RWPE1 (cell line): ENCODE results near the gene ROR1.

Experiments used
- CTCF ChIA-PET: fragments of 350-600 bp; sonication (Branson Sonifier 250); formaldehyde crosslinking; extraction: SDS; loops from one replicate; lab custom pipeline; 2021; lab: Yijun Ruan, JAX
- POLR2A ChIA-PET: fragments of 400-600 bp; formaldehyde crosslinking; extraction: SDS; loops from one replicate; lab custom pipeline; 2020; ENCODE audit warnings: antibody characterized with exemption; ENCODE audit not compliant: low non-redundant PET; lab: Yijun Ruan, JAX
- DNase-seq: peaks from one replicate; pipeline ENCODE4 v3.0.0; 2012; ENCODE audit warnings: low spot score
- H3K27ac ChIP-seq: fragments of 450-650 bp; 2 replicates; pipeline ENCODE4 v1.5.1; 2017
- CTCF ChIP-seq: fragments of 450-650 bp; conservative IDR thresholded peaks from 2 replicates; pipeline ENCODE4 v1.5.1; 2017; ENCODE audit warnings: low read depth, mild to moderate bottlenecking

The ROR1 gene

GRCh38 chr1:63843884-63844283 is 70.1 kb downstream of the ROR1 start:
- TF ChIP-seq CTCF = no peak
- POLR2A ChIA-PET = no interaction called here
- CTCF ChIA-PET = no interaction called here
- DNase-seq = no peak
- H3K27ac ChIP-seq = no peak overlapping the region

GRCh38 chr1:63845346-63845745 is 71.5 kb downstream of the ROR1 start:
- DNase-seq = no peak
- no peak overlapping the region for H3K27ac ChIP-seq
- ChIA-PET CTCF (interaction anchor here (1.1 kb wide), 1 partner anchor 8 kb away, joined by 3 read pairs; no protein-coding TSS in a partner anchor), POLR2A (no interaction called here)
- no peak for TF ChIP-seq CTCF

- no peak overlapping the region for H3K27ac ChIP-seq
- TF ChIP-seq CTCF = no peak
- no peak for DNase-seq
- POLR2A ChIA-PET = no interaction called here
- CTCF ChIA-PET = no interaction called here
Measured at GRCh38 chr1:63847308-63847910, 73.6 kb downstream of the ROR1 start.

- ChIA-PET CTCF (no interaction called here), POLR2A (no interaction called here)
- DNase-seq = no peak
- no peak overlapping the region for H3K27ac ChIP-seq
- TF ChIP-seq CTCF = no peak
Measured at GRCh38 chr1:63848733-63849132, 74.9 kb downstream of the ROR1 start.

GRCh38 chr1:63849149-63849548 is 75.3 kb downstream of the ROR1 start:
- H3K27ac ChIP-seq = no peak overlapping the region
- no peak for TF ChIP-seq CTCF
- CTCF ChIA-PET = no interaction called here
- POLR2A ChIA-PET = no interaction called here
- no peak for DNase-seq

GRCh38 chr1:63854091-63854490 is 80.3 kb downstream of the ROR1 start:
- H3K27ac ChIP-seq = no peak overlapping the region
- DNase-seq = no peak
- ChIA-PET CTCF (interaction anchor here (0.8 kb wide), 1 partner anchor 8 kb away, joined by 3 read pairs; no protein-coding TSS in a partner anchor), POLR2A (no interaction called here)
- no peak for TF ChIP-seq CTCF

GRCh38 chr1:63855942-63856341 is 82.1 kb downstream of the ROR1 start:
- POLR2A ChIA-PET = no interaction called here
- TF ChIP-seq CTCF = no peak
- CTCF ChIA-PET = no interaction called here
- no peak overlapping the region for H3K27ac ChIP-seq
- DNase-seq = no peak
